ENCODE data around the gene MROH7. TPM values are rescaled to one million over a fixed set of nuclear protein-coding genes. Genes with fewer than 3 reads are reported as not detected.

MROH7 gene
- total and polyA plus RNA-seq, 2 experiments from 2014 or later = 0.24 to 0.87 TPM

DNA sequence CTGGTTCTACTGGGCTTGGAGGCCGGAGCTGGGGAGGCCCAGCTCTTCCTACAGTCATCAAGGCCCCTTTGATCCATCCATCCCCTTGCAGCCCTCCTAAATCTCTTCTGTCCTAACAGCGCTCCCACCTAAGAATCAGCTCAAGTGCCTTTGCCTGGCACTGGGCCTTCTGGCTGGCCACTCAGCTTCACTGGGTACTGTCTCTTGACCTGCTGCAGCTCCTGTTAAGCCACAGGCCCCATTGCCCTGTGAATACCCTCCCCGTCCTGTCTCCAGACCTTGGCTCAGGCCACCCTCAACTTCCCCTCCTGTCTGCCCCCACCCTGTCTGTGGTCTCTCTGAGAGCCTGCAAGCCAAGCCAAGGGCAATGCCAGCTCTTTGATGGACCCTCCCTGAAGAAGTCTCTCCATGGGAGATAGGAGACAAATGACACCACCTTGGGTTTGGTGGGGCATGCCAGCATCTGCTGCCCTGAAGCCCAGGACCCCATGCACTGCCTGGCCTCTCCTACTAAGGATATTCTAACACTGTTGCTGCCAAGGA, 45.6 kb upstream of the MROH7 start:
- 90% methylated on average over 3 of the region's 3 CpGs for WGBS (ENCODE audit: low lambda C conversion rate, missing lambda C conversion rate)
- Histone ChIP-seq H3K4me3 (no peak overlapping the region), H3K4me2 (no peak overlapping the region), H3K27me3 (no peaks in the 10 kb centered on the region), H3K79me2 (no peaks in the 10 kb centered on the region), H3K27ac (no peak overlapping the region), H2AFZ (no peak overlapping the region), H3K9me2 (replicated peaks; ENCODE audit: insufficient read depth) (no peaks in the 10 kb centered on the region), H3K9me3 (ENCODE audit: low read depth) (no peaks in the 10 kb centered on the region), H4K20me1 (ENCODE audit: insufficient read depth, poor library complexity, severe bottlenecking) (no peaks in the 10 kb centered on the region), H3K4me1 (ENCODE audit: insufficient read depth) (no peaks in the 10 kb centered on the region), H3K36me3 (replicated peaks; ENCODE audit: insufficient read depth, low read depth) (no peaks in the 10 kb centered on the region)
- no peak for DNase-seq (ENCODE audit: low spot score)
- TF ChIP-seq EZH2 (IDR thresholded peaks at IDR 0.05; ENCODE audit: borderline replicate concordance) = no peak
- TF ChIP-seq, protein P1, sequence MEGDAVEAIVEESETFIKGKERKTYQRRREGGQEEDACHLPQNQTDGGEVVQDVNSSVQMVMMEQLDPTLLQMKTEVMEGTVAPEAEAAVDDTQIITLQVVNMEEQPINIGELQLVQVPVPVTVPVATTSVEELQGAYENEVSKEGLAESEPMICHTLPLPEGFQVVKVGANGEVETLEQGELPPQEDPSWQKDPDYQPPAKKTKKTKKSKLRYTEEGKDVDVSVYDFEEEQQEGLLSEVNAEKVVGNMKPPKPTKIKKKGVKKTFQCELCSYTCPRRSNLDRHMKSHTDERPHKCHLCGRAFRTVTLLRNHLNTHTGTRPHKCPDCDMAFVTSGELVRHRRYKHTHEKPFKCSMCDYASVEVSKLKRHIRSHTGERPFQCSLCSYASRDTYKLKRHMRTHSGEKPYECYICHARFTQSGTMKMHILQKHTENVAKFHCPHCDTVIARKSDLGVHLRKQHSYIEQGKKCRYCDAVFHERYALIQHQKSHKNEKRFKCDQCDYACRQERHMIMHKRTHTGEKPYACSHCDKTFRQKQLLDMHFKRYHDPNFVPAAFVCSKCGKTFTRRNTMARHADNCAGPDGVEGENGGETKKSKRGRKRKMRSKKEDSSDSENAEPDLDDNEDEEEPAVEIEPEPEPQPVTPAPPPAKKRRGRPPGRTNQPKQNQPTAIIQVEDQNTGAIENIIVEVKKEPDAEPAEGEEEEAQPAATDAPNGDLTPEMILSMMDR (IDR thresholded peaks at IDR 0.05; ENCODE audit: poor library complexity) = no peak
- TF ChIP-seq EZH2phosphoT487 (IDR thresholded peaks at IDR 0.05; ENCODE audit: low read depth, severe bottlenecking, unreplicated experiment) = no peak

DNA sequence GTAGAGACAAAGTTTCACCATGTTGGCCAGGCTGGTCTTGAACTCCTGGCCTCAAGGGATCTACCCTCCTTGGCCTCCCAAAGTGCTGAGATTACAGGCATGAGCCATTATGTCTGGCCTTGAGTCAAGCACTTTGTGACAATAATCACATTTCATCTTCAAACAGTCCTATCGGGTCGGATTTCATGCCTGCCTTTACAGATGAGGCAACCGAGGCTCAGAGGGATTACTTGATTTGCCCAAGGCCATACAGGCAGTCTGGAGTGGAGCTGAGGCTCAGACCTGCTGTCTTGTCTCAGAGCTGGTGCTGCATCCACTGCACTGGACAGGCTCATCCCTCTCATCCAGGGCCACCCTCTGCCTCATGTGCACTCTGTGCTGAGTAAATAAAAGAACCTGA, 44.8 kb upstream of the MROH7 start:
- Histone ChIP-seq H3K4me1 (ENCODE audit: insufficient read depth) (no peaks in the 10 kb centered on the region), H3K9me3 (ENCODE audit: low read depth) (no peaks in the 10 kb centered on the region), H3K9me2 (replicated peaks; ENCODE audit: insufficient read depth) (no peaks in the 10 kb centered on the region), H3K4me2 (no peak overlapping the region), H2AFZ (no peak overlapping the region), H3K36me3 (replicated peaks; ENCODE audit: insufficient read depth, low read depth) (no peaks in the 10 kb centered on the region), H3K27me3 (no peaks in the 10 kb centered on the region), H3K79me2 (no peaks in the 10 kb centered on the region), H4K20me1 (ENCODE audit: insufficient read depth, poor library complexity, severe bottlenecking) (no peaks in the 10 kb centered on the region), H3K27ac (no peak overlapping the region), H3K4me3 (no peak overlapping the region)
- no peak for DNase-seq (ENCODE audit: low spot score)
- no peak for TF ChIP-seq EZH2 (IDR thresholded peaks at IDR 0.05; ENCODE audit: borderline replicate concordance)
- TF ChIP-seq, protein P1 (IDR thresholded peaks at IDR 0.05; ENCODE audit: poor library complexity) = no peak
- TF ChIP-seq EZH2phosphoT487 (IDR thresholded peaks at IDR 0.05; ENCODE audit: low read depth, severe bottlenecking, unreplicated experiment) = no peak
- WGBS (ENCODE audit: low lambda C conversion rate, missing lambda C conversion rate) = 57% methylated on average over 3 of the region's 3 CpGs

DNA sequence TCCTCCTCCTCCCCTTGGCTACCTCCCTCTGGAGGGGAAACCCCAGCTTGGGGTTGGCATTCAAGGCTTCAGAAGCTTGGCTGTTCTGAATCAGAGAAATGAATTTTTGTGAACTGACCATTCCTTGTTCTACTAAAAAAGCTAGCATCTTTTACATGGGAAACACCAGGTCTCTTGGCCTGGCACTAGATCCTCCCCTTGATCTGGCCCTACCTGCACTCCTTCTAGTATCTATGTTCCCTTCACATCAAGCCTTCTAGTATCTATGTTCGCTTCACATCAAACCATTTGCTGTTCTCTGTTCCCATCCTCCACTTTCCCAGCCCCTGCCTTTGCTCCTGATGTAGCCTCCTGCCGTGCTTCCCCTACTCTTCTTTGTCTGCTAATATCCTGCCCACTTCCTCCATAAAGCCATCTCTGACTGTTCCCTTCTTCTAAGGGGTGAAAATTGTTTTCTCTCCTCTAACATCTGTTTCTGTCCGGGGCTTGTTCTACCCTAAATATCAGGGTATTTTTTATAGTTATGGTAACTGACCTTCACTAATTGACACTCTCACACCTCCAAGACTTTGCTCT, 44.0 kb upstream of the MROH7 start:
- H3K4me1 ChIP-seq (ENCODE audit: insufficient read depth) = no peaks in the 10 kb centered on the region
- H3K9me2 ChIP-seq (replicated peaks; ENCODE audit: insufficient read depth) = no peaks in the 10 kb centered on the region
- no peaks in the 10 kb centered on the region for H3K27me3 ChIP-seq
- TF ChIP-seq EZH2phosphoT487 (IDR thresholded peaks at IDR 0.05; ENCODE audit: low read depth, severe bottlenecking, unreplicated experiment) = no peak
- no peak for TF ChIP-seq EZH2 (IDR thresholded peaks at IDR 0.05; ENCODE audit: borderline replicate concordance)
- TF ChIP-seq, protein P1 (IDR thresholded peaks at IDR 0.05; ENCODE audit: poor library complexity) = no peak
- DNase-seq (ENCODE audit: low spot score) = no peak
- no peak overlapping the region for H3K4me2 ChIP-seq
- 76% methylated on average over 3 of the region's 3 CpGs for WGBS (ENCODE audit: low lambda C conversion rate, missing lambda C conversion rate)
- no peaks in the 10 kb centered on the region for H3K79me2 ChIP-seq
- no peaks in the 10 kb centered on the region for H3K36me3 ChIP-seq (replicated peaks; ENCODE audit: insufficient read depth, low read depth)
- no peak overlapping the region for H3K27ac ChIP-seq
- H3K9me3 ChIP-seq (ENCODE audit: low read depth) = no peaks in the 10 kb centered on the region
- no peak overlapping the region for H2AFZ ChIP-seq
- no peaks in the 10 kb centered on the region for H4K20me1 ChIP-seq (ENCODE audit: insufficient read depth, poor library complexity, severe bottlenecking)
- no peak overlapping the region for H3K4me3 ChIP-seq
